Fibroblast of lung (primary cell): Measurements from ENCODE around the gene TEX44. TPM values are rescaled to one million over a fixed set of nuclear protein-coding genes. Genes with fewer than 3 reads are reported as not detected.

Experiments used
- DNase-seq, 2 donors: peaks; one replicate each; pipeline versions ENCODE4 v3.0.0 to v3.0.0-alpha.2; 2010; ENCODE audit warnings: low read depth in 2 of 2
- H2AFZ ChIP-seq: 2 replicates; pipeline ENCODE4 v1.5.1; 2012; ENCODE audit warnings: low read length, control low read depth, inconsistent platforms
- H3K27ac ChIP-seq: 2 replicates; pipeline ENCODE4 v1.5.1; 2011; ENCODE audit warnings: low read length, control low read depth; ENCODE audit not compliant: insufficient read depth
- H3K27me3 ChIP-seq: 2 replicates; pipeline ENCODE4 v1.5.1; 2011; ENCODE audit warnings: mild to moderate bottlenecking, low read length; ENCODE audit not compliant: control insufficient read depth, insufficient read depth
- H3K36me3 ChIP-seq: 2 replicates; pipeline ENCODE4 v1.5.1; 2011; ENCODE audit warnings: low read length; ENCODE audit not compliant: control insufficient read depth, insufficient read depth
- H3K4me1 ChIP-seq: 2 replicates; pipeline ENCODE4 v1.5.1; 2011; ENCODE audit warnings: low read length; ENCODE audit not compliant: control insufficient read depth, insufficient read depth; ENCODE audit errors: extremely low read depth
- H3K4me2 ChIP-seq: 2 replicates; pipeline ENCODE4 v1.5.1; 2011; ENCODE audit warnings: low read length, control low read depth; ENCODE audit not compliant: insufficient read depth; ENCODE audit errors: extremely low read depth
- H3K4me3 ChIP-seq, 4 experiments: fragments of 200-600 bp in 1 of 4; sonication (generic) in 1 of 4; replicated peaks in 1 of 4; 2 replicates each; pipeline ENCODE4 v1.5.1; 2011 to 2016; ENCODE audit warnings: low read length in 4 of 4, low read depth in 3 of 4, mild to moderate bottlenecking in 3 of 4, control low read depth in 2 of 4, inconsistent platforms in 1 of 4, mixed read lengths in 1 of 4; ENCODE audit not compliant: insufficient read depth in 1 of 4; ENCODE audit errors: control extremely low read depth in 1 of 4
- H3K79me2 ChIP-seq: 2 replicates; pipeline ENCODE4 v1.5.1; 2012; ENCODE audit warnings: mild to moderate bottlenecking, low read length, inconsistent platforms; ENCODE audit not compliant: control insufficient read depth, insufficient read depth
- H3K9ac ChIP-seq: 2 replicates; pipeline ENCODE4 v1.5.1; 2011; ENCODE audit warnings: mild to moderate bottlenecking, low read length, control low read depth; ENCODE audit not compliant: insufficient read depth
- H3K9me3 ChIP-seq: 2 replicates; pipeline ENCODE4 v1.5.1; 2012; ENCODE audit warnings: low read depth, low read length; ENCODE audit not compliant: control insufficient read depth, insufficient read depth
- H4K20me1 ChIP-seq: 2 replicates; pipeline ENCODE4 v1.5.1; 2011; ENCODE audit warnings: low read length; ENCODE audit not compliant: control insufficient read depth, insufficient read depth; ENCODE audit errors: extremely low read depth
- CTCF ChIP-seq, 2 donors: IDR thresholded peaks in 1 of 2; conservative IDR thresholded peaks in 1 of 2; 1 replicate in 1 of 2; 2 replicates in 1 of 2; pipeline ENCODE4 v1.5.1; 2011 to 2012; ENCODE audit warnings: low read length in 2 of 2, control low read depth in 1 of 2, inconsistent platforms in 1 of 2, low read depth in 1 of 2, mild to moderate bottlenecking in 1 of 2
- EZH2 ChIP-seq: IDR thresholded peaks from 2 replicates; pipeline ENCODE4 v1.5.1; 2012; ENCODE audit warnings: low read length, control low read depth, mild to moderate bottlenecking; ENCODE audit errors: missing control alignments
- polyA plus RNA-seq, 2 donors: library from polyadenylated mRNA; depleted of rRNA in 1 of 2; stranded (reverse) in 1 of 2; unstranded in 1 of 2; fragments of >200 nt; gene quantifications; 2 replicates each; pipeline ENCODE4 v1.2.1, GENCODE V29; 2011 to 2012; ENCODE audit warnings: missing spikeins in 1 of 2
- total RNA-seq: library from RNA; depleted of rRNA; stranded (reverse); fragments of >200 nt; gene quantifications from 2 replicates; pipeline ENCODE4 v1.2.1, GENCODE V29; 2014

TEX44 gene
- total and polyA plus RNA-seq, 2 donors (not counting 1 experiment from before 2014, with no cell fraction given): not detected

GRCh38 chr2:231621051-231621879, 28.6 kb downstream of the TEX44 start:
- TF ChIP-seq EZH2 (no peak), CTCF (conservative IDR thresholded peaks at IDR 0.05 in 1 of 2, IDR thresholded peaks at IDR 0.05 in 1 of 2; ENCODE audit: low read depth in 1 of 2, low read length in 2 of 2) (no peak)
- peak overlapping the region; percentile 15 for H3K4me2 ChIP-seq
- no peaks in the 10 kb centered on the region for H3K27me3 ChIP-seq
- no peaks in the 10 kb centered on the region for H3K4me1 ChIP-seq
- no peaks in the 10 kb centered on the region for H3K79me2 ChIP-seq
- no peaks in the 10 kb centered on the region for H3K9me3 ChIP-seq
- H3K9ac ChIP-seq: no peak overlapping the region
- H3K27ac ChIP-seq: no peak overlapping the region
- H3K4me3 ChIP-seq: no peak overlapping the region
- H2AFZ ChIP-seq: no peak overlapping the region
- DNase-seq: no peak
- H4K20me1 ChIP-seq: no peaks in the 10 kb centered on the region
- no peaks in the 10 kb centered on the region for H3K36me3 ChIP-seq

- Histone ChIP-seq H3K4me3 (no peak overlapping the region), H3K27me3 (no peaks in the 10 kb centered on the region)
- DNase-seq: no peak
Measured at GRCh38 chr2:231622963-231623362, 30.3 kb downstream of the TEX44 start.

GRCh38 chr2:231626449-231626848, 33.8 kb downstream of the TEX44 start:
- H3K4me1 ChIP-seq: no peaks in the 10 kb centered on the region
- H2AFZ ChIP-seq: no peak overlapping the region
- TF ChIP-seq CTCF (conservative IDR thresholded peaks at IDR 0.05 in 1 of 2, IDR thresholded peaks at IDR 0.05 in 1 of 2; ENCODE audit: low read depth in 1 of 2, low read length in 2 of 2): no peak
- TF ChIP-seq EZH2: no peak
- no peaks in the 10 kb centered on the region for H4K20me1 ChIP-seq
- no peak overlapping the region for H3K4me2 ChIP-seq
- no peak for DNase-seq
- H3K79me2 ChIP-seq: no peaks in the 10 kb centered on the region
- H3K9me3 ChIP-seq: no peaks in the 10 kb centered on the region
- no peaks in the 10 kb centered on the region for H3K36me3 ChIP-seq
- H3K27me3 ChIP-seq: no peaks in the 10 kb centered on the region
- no peak overlapping the region for H3K27ac ChIP-seq
- H3K9ac ChIP-seq: no peak overlapping the region
- no peak overlapping the region for H3K4me3 ChIP-seq

More at GRCh38 chr2:231622963-231623362, 30.3 kb downstream of the TEX44 start:
- H2AFZ ChIP-seq: no peak overlapping the region
- H3K79me2 ChIP-seq: no peaks in the 10 kb centered on the region
- no peaks in the 10 kb centered on the region for H3K36me3 ChIP-seq
- H3K27ac ChIP-seq: no peak overlapping the region
- no peaks in the 10 kb centered on the region for H3K4me1 ChIP-seq
- no peaks in the 10 kb centered on the region for H3K9me3 ChIP-seq
- H4K20me1 ChIP-seq: no peaks in the 10 kb centered on the region
- no peak overlapping the region for H3K9ac ChIP-seq
- no peak overlapping the region for H3K4me2 ChIP-seq
- no peak for TF ChIP-seq EZH2
- no peak for TF ChIP-seq CTCF (conservative IDR thresholded peaks at IDR 0.05 in 1 of 2, IDR thresholded peaks at IDR 0.05 in 1 of 2; ENCODE audit: low read depth in 1 of 2, low read length in 2 of 2)
